PC-9 (cell line): Measurements from ENCODE around the gene PYGB.

Experiments used
- EZH2 ChIP-seq: fragments of 200-600 bp; sonication (generic); IDR thresholded peaks from 2 replicates; pipeline ENCODE4 v1.8.0; 2017; ENCODE audit warnings: antibody characterized with exemption, low read depth
- TF ChIP-seq, protein P1 (sequence below): fragments of 200-600 bp; sonication (generic); conservative IDR thresholded peaks from 2 replicates; pipeline ENCODE4 v1.6.1; 2017; ENCODE audit warnings: mixed run types, antibody characterized with exemption, mild to moderate bottlenecking, moderate library complexity

DNA sequence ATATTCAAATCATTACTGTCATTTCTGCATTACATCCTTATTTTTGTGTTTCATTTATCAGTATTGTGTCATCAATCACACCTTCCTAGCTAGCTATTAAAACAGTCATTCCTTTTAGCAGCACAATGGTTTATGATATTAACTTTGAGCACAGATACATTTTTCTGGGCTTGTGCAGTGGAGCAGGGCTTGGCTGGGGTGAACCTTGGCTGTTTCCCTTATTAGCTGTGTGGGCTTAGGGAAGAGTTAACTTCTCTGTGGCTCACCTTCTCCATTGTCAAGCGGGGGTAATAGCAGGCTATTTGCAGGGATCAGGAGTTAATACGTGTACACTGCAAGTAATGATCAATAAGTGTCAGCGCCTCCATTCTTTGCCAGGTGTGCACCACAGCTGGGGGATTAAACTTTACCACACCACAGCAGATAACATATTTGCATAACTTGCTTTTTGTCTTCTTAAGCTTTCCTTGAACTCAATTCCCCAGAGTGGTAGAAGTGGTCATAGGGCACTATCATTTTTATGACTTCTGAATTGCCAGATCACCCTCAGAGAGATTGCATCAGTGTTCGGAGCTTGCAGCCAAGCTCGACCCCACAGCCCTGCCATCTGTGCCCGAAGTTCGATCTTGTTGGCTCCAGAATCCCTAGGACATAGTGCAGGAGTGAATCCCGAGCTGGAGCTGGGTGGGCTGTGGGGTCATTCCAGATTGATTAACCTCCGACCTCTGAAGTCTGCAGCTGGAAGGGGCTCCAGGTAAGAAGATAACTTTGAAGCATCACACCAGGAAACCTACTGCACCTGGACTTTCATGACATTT, 1.5 kb upstream of the PYGB start:
- TF ChIP-seq, protein P1, sequence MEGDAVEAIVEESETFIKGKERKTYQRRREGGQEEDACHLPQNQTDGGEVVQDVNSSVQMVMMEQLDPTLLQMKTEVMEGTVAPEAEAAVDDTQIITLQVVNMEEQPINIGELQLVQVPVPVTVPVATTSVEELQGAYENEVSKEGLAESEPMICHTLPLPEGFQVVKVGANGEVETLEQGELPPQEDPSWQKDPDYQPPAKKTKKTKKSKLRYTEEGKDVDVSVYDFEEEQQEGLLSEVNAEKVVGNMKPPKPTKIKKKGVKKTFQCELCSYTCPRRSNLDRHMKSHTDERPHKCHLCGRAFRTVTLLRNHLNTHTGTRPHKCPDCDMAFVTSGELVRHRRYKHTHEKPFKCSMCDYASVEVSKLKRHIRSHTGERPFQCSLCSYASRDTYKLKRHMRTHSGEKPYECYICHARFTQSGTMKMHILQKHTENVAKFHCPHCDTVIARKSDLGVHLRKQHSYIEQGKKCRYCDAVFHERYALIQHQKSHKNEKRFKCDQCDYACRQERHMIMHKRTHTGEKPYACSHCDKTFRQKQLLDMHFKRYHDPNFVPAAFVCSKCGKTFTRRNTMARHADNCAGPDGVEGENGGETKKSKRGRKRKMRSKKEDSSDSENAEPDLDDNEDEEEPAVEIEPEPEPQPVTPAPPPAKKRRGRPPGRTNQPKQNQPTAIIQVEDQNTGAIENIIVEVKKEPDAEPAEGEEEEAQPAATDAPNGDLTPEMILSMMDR: no peak
- TF ChIP-seq EZH2: no peak
